ENCODE data around the gene TNFRSF21.

DNA sequence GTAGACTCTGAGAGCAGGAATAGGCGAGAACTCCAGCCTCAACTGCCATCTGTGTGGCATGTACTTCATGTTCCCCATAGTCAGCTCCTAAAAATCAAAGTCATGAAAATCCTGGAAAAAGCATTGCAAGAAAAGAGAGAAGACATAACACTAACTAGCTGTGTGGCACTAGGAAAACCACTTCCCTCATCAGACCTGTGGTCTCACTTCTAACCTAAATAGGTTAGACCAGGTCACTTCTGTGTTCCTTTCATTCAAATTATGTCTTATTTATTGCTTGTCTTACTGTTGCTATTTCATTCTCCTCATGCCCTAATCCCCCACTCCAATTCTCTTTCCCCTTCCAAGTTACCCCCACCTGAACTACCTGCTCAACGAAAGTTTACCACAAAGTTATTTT is 70.2 kb downstream of the TNFRSF21 start:
- TF ChIP-seq EP300 (IDR thresholded peaks at IDR 0.05) (no peak), CTCF (IDR thresholded peaks at IDR 0.05) (no peak), POLR2AphosphoS5 (IDR thresholded peaks at IDR 0.05) (no peak), POLR2A (IDR thresholded peaks at IDR 0.05) (no peak)
